Measurements from ENCODE around the gene ZNF684.
A peak's percentile ranks its signal among the peaks of the same experiment; 100 is the strongest.
"Not testable (repeated sequence)": the region's sequence is repeated elsewhere in the genome, so short reads cannot be mapped to it uniquely, and the experiment has no call there.

ZNF684 gene

DNA sequence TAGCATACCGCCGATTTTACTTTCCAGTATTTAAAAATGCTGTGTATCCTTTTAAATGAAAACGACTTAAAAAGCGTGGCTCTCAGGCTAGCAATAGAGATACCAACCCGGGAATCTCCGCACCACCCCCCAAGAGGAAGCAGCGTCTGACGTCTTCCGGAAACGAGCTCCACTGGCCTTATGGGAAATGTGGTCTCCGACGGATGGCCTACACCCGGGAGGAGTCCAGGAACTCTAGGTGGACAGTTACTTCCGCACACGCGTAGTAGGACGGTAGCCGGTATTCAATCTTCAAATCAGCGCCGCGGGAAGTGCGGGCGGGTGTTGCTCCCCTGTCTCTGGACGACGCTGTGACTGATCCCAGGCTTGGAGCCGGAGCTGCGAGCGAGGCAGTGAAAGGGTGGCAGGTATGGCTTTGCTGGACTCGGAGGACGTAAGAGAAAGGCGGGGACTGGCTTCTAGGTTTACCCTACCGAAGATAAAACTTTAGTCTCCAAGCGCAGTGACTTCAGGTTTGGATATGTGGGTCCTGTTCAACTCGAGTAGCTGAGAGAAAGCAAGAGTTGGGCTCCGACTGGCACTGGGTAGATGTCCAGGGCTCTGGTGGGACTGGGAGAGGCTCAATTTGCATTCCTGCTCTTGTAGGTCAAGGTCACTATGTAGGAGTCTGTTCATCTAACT, at the start of gene ZNF684:
ZNF684 (plus strand) TSS at position 257 of the 681 bp plus-strand sequence. CDS start 1,530 bp downstream, outside the sequence.
- DNase-seq (ENCODE audit: low read depth in 3 of 3), result peak; percentile 56 to 76 (median 69)

- DNase-seq (ENCODE audit: low read depth in 3 of 3), result no peak
Observed at GRCh38 chr1:40495315-40495903, 36.0 kb upstream of the ZNF684 start.

GRCh38 chr1:40502651-40503050, 28.8 kb upstream of the ZNF684 start:
- not testable (repeated sequence) for DNase-seq (ENCODE audit: low read depth in 3 of 3)

DNA sequence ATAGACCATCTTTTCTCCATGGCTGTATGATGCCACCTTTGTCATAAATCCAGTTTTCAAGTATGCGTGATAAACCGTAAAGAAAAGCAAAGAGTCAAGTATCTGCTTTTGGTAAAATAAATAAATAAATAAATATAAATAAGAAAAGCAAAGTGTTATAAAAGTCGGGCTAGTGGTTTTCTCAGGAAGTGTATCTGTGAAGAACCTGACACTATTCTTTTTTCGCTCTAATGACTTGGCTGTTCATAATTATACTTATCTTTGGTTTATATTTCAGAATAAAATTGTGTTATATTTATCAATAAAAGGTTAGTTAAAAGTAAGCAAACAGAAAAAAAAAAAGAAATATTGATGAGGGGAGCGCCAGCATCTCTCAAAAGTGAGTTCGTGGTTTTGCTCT, 23.5 kb upstream of the ZNF684 start:
- DNase-seq (ENCODE audit: low read depth in 3 of 3), result no peak

- DNase-seq (ENCODE audit: low read depth in 3 of 3), result peak; percentile 75
Observed at GRCh38 chr1:40508375-40509341, 22.8 kb upstream of the ZNF684 start, which contains the start of gene EXO5. EXO5 (plus strand) TSS chr1:40508767; CDS start chr1:40514545, 5,778 bp downstream.

- DNase-seq (ENCODE audit: low read depth in 3 of 3), result no peak
Observed at GRCh38 chr1:40519517-40519916, 11.9 kb upstream of the ZNF684 start.

- no peak for DNase-seq (ENCODE audit: low read depth in 3 of 3)
Observed at GRCh38 chr1:40530735-40531380, 579 bp upstream of the ZNF684 start.

GRCh38 chr1:40532062-40532389, 589 bp downstream of the ZNF684 start:
- no peak for DNase-seq (ENCODE audit: low read depth in 3 of 3)

- DNase-seq (ENCODE audit: low read depth in 3 of 3), result no peak
Observed at GRCh38 chr1:40532844-40533424, 1.5 kb downstream of the ZNF684 start.

GRCh38 chr1:40534589-40534988, 3.2 kb downstream of the ZNF684 start:
- no peak for DNase-seq (ENCODE audit: low read depth in 3 of 3)

- no peak for DNase-seq (ENCODE audit: low read depth in 3 of 3)
Observed at GRCh38 chr1:40535732-40536131, 4.3 kb downstream of the ZNF684 start.

DNA sequence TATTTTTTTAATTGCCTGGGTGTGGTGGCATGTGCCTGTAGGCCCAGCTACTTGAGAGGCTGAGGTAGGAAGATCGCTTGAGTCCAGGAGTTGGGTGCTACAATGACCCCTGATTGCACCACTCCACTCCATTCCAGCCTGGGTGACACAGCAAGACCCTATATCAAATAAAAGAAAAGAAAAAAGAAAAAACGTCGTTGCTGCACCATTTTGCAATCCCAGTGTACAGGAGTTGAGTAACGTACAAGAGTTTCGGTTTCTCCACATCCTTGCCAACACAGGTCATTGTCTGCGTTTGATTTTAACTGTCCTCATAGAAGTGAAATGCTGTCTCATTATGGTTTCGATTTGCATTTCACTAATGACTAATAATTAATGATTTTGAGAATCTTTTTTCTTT, 7.9 kb downstream of the ZNF684 start:
- DNase-seq (ENCODE audit: low read depth in 3 of 3), result no peak

DNA sequence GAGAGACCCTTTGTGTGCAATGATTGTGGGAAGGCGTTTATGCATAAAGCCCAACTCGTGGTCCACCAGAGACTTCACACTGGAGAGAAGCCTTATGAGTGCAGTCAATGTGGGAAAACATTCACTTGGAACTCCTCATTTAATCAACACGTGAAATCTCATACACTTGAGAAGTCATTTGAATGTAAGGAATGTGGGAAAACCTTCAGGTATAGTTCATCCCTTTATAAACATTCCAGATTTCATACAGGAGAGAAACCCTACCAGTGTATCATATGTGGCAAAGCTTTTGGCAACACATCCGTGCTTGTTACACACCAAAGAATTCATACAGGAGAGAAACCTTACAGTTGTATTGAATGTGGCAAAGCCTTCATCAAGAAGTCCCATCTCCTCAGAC, 15.5 kb downstream of the ZNF684 start:
- no peak for DNase-seq (ENCODE audit: low read depth in 3 of 3)

DNA sequence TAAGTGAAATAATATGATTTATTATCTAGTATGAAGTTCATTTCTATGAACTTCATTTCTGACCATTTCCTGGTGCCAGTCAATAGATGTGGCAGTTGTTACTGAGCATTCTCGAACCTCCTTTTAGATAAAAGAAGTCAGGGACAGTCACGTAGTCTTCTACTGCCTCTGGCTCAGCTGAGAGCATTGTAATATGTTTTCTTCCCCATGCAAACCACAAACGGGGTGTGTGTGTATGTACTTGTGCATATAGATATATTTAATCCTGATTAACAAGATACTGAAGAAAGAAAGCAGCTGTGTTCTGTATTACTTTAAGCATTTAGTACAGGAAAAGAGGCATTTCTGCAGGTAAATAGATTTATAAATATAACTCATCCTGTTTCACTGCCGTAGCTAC, 21.6 kb downstream of the ZNF684 start:
- no peak for DNase-seq (ENCODE audit: low read depth in 3 of 3)

- DNase-seq (ENCODE audit: low read depth in 3 of 3), result not testable (repeated sequence)
Observed at GRCh38 chr1:40554807-40555206, 23.4 kb downstream of the ZNF684 start.

GRCh38 chr1:40556121-40556520, 24.7 kb downstream of the ZNF684 start:
- no peak for DNase-seq (ENCODE audit: low read depth in 3 of 3)

GRCh38 chr1:40558241-40558640, 26.8 kb downstream of the ZNF684 start:
- DNase-seq (ENCODE audit: low read depth in 3 of 3), result not testable (repeated sequence)

GRCh38 chr1:40562185-40562584, 30.7 kb downstream of the ZNF684 start:
- no peak for DNase-seq (ENCODE audit: low read depth in 3 of 3)

- DNase-seq (ENCODE audit: low read depth in 3 of 3), result no peak
Observed at GRCh38 chr1:40563266-40563665, 31.8 kb downstream of the ZNF684 start.

DNA sequence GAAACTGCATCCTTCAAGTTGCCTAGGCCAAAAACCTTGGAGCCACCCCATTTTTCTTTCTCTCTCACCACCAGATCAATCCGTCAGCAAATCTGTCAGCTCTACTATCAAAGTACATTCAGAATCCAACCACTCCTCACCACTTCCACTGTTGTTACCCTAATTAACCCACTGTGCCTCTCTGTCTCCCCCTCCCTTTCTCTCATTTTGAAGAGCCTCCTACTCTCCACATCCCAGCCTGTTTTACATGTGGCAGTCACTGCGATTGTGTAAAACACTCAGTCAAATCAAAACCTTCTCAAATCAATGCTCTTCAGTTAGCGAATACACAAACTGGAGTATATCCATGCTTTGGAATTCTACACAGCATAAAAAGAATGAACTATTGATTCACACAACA, 33.1 kb downstream of the ZNF684 start:
- no peak for DNase-seq (ENCODE audit: low read depth in 3 of 3)

GRCh38 chr1:40564913-40565312, 33.5 kb downstream of the ZNF684 start:
- no peak for DNase-seq (ENCODE audit: low read depth in 3 of 3)

GRCh38 chr1:40567825-40568224, 36.4 kb downstream of the ZNF684 start:
- no peak for DNase-seq (ENCODE audit: low read depth in 3 of 3)

Data from stimulated activated CD4-positive, alpha-beta T cell treated with anti-CD3 and anti-CD28 coated beads, TNF-alpha, amount 100 ng/mL, for 4 hours (primary cell).